Stimulated activated CD4-positive, alpha-beta T cell treated with anti-CD3 and anti-CD28 coated beads, TNF-alpha, amount 100 ng/mL, for 24 hours (primary cell): ENCODE measurements around the gene RTN4RL2.
A peak's percentile ranks its signal among the peaks of the same experiment; 100 is the strongest.
"Not testable (repeated sequence)": the region's sequence is repeated elsewhere in the genome, so short reads cannot be mapped to it uniquely, and the experiment has no call there.

ENCODE experiments used
- DNase-seq, 3 experiments: peaks; one replicate each; pipeline ENCODE4 v3.0.0-alpha.2; 2020; ENCODE audit warnings: low read depth in 3 of 3

RTN4RL2 gene

GRCh38 chr11:57432714-57433163 is 27.6 kb upstream of the RTN4RL2 start:
- DNase-seq: peak in 1 of 3 experiments; percentile 31

- no peak for DNase-seq
Measured at GRCh38 chr11:57434640-57435546, 25.4 kb upstream of the RTN4RL2 start.

GRCh38 chr11:57436031-57436430 is 24.3 kb upstream of the RTN4RL2 start:
- no peak for DNase-seq

- DNase-seq: no peak
Measured at GRCh38 chr11:57438345-57439285, 21.7 kb upstream of the RTN4RL2 start.

GRCh38 chr11:57439786-57440185 is 20.5 kb upstream of the RTN4RL2 start:
- no peak for DNase-seq

GRCh38 chr11:57440744-57441414 is 19.4 kb upstream of the RTN4RL2 start:
- no peak for DNase-seq

GRCh38 chr11:57444362-57445121 is 15.8 kb upstream of the RTN4RL2 start:
- no peak for DNase-seq

GRCh38 chr11:57445122-57445394 is 15.3 kb upstream of the RTN4RL2 start:
- not testable (repeated sequence) for DNase-seq

GRCh38 chr11:57446055-57446454 is 14.3 kb upstream of the RTN4RL2 start:
- no peak for DNase-seq

- DNase-seq: no peak
Measured at GRCh38 chr11:57453543-57454177, 6.7 kb upstream of the RTN4RL2 start.

GRCh38 chr11:57456960-57457642 is 3.2 kb upstream of the RTN4RL2 start:
- peak in 2 of 3 experiments; percentile 55 to 75 for DNase-seq

GRCh38 chr11:57457643-57458023 is 2.7 kb upstream of the RTN4RL2 start:
- no peak for DNase-seq

- DNase-seq: no peak
Measured at GRCh38 chr11:57458060-57458409, 2.3 kb upstream of the RTN4RL2 start.

- peak in 2 of 3 experiments; percentile 42 to 47 for DNase-seq
Measured at GRCh38 chr11:57458410-57459163, 1.7 kb upstream of the RTN4RL2 start.

GRCh38 chr11:57459164-57460021 is 935 bp upstream of the RTN4RL2 start:
- DNase-seq: no peak

- no peak for DNase-seq
Measured at GRCh38 chr11:57460758-57461749, 726 bp downstream of the RTN4RL2 start.

- no peak for DNase-seq
Measured at GRCh38 chr11:57461841-57462489, 1.6 kb downstream of the RTN4RL2 start.
